Ovary (tissue), 9 donors: ENCODE data around the gene RAPGEF2. TPM values are rescaled to one million over a fixed set of nuclear protein-coding genes. Genes with fewer than 3 reads are reported as not detected.

Experiments used
- DNase-seq, 5 donors: peaks; one replicate each; pipeline ENCODE4 v3.0.0-alpha.2; 2019 to 2020
- H3K27ac ChIP-seq, 2 donors: fragments of 200-600 bp; one replicate each; pipeline versions ENCODE4 v1.5.1 to v1.8.0; 2019 to 2022
- H3K27me3 ChIP-seq: fragments of 200-600 bp; one replicate; pipeline ENCODE4 v1.8.0; 2022
- H3K36me3 ChIP-seq: fragments of 200-600 bp; sonication (generic); one replicate; pipeline ENCODE4 v1.5.1; 2019
- H3K4me1 ChIP-seq: one replicate; pipeline ENCODE4 v1.8.1; 2013; ENCODE audit warnings: mild to moderate bottlenecking, moderate library complexity; ENCODE audit not compliant: insufficient read depth
- H3K4me3 ChIP-seq: fragments of 200-600 bp; sonication (generic); one replicate; pipeline ENCODE4 v1.5.1; 2017
- H3K9me3 ChIP-seq, 2 donors: fragments of 200-600 bp in 1 of 2; sonication (generic) in 1 of 2; one replicate each; pipeline versions ENCODE4 v1.5.1 to v1.8.1; 2013 to 2019; ENCODE audit warnings: mild to moderate bottlenecking in 1 of 2, moderate library complexity in 1 of 2
- EP300 ChIP-seq: sonication (generic); formaldehyde crosslinking; IDR thresholded peaks from one replicate; pipeline ENCODE4 v1.6.1; 2017; ENCODE audit warnings: antibody characterized with exemption
- POLR2A ChIP-seq: fragments of 450-650 bp; IDR thresholded peaks from one replicate; pipeline ENCODE4 v1.6.1; 2017; ENCODE audit warnings: antibody characterized with exemption, mild to moderate bottlenecking, moderate library complexity
- WGBS, 3 donors: extraction: QIAGEN DNeasy Blood & Tissue Kit in 1 of 3; methylation state at CpG; one replicate each; pipeline versions ENCODE4 v1.1.5 to v1.1.7; 2013 to 2017; 5-methylcytosine and 5-hydroxymethylcytosine counted together
- intact Hi-C, 4 donors: fragments of 100-400 bp; cut with DNase I; formaldehyde crosslinking; loops; one replicate each; pipeline versions ENCODE4 v1.11.0 to v1.15.1; 2022 to 2023
- polyA plus RNA-seq, 2 donors: library from polyadenylated mRNA; stranded (reverse); fragments of 200-250 nt in 1 of 2; fragments of 350-450 nt in 1 of 2; fragmentation: Illumina TruSeq in 1 of 2; extraction: RNeasy Lipid Tissue Mini Kit (QIAGEN cat#74804) in 1 of 2; gene quantifications; one replicate each; pipeline ENCODE4 v1.2.3, GENCODE V29; 2013 to 2014
- total RNA-seq, 7 donors: library from RNA; depleted of rRNA in 2 of 7; stranded (reverse); fragments of >200 nt in 2 of 7; fragmentation: NEBNext Ultra II Directional in 3 of 7; extraction: Animal tissue kit (Norgen Biotek cat#: 25700) in 3 of 7; gene quantifications; one replicate each; pipeline versions ENCODE4 v1.1.0 to v1.2.4, GENCODE V29; 2016 to 2023
- TF ChIP-seq, protein P1 (sequence below), 3 donors: fragments of 450-650 bp in 2 of 3; fragments of 200-600 bp in 1 of 3; IDR thresholded peaks; one replicate each; pipeline versions ENCODE4 v1.5.1 to v1.8.0; 2016 to 2022; ENCODE audit warnings: antibody characterized with exemption in 3 of 3, mild to moderate bottlenecking in 1 of 3
- donor health status: DM: no; HTN: no; CAD: no; lungs with moderate emphysema.
- donor health status: DM: no; HTN: no; CAD: no.
- donor health status: Bipolar disorder and iron deficiency.
- donor health status: DM: yes; HTN: yes; CAD: no.
- donor health status: DM: no; HTN: no; CAD: no.
- donor health status: DM: yes; HTN: yes; CAD: no.

RAPGEF2 gene
- total and polyA plus RNA-seq, 9 donors = 11.5 to 46.5 (median 25.4) TPM

DNA sequence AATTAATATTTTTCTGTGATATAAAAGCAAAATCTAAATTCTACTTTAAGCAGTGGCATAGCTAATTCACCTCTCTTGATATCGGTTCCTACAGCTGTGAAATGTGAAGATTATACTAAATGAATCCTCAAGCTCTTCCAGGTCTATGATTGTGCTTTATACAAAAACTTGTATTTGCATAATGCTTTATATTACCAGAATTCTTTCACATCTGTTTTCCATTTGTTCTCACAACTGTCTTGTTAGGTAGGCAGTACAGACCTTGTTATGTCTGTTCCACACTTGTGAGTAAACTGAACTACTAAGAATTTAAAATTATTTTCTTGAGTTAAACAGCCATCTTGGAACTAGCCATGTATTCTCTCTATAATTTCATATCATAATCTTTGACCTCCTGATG is 184.9 kb downstream of the RAPGEF2 start:
- DNase-seq = no peak
- Histone ChIP-seq H3K9me3 (no peaks in the 10 kb centered on the region), H3K27me3 (no peaks in the 10 kb centered on the region), H3K27ac (no peak overlapping the region), H3K4me3 (no peak overlapping the region), H3K36me3 (no peaks in the 10 kb centered on the region), H3K4me1 (no peaks in the 10 kb centered on the region)
- no peak for TF ChIP-seq EP300
- TF ChIP-seq POLR2A = no peak
- TF ChIP-seq, protein P1, sequence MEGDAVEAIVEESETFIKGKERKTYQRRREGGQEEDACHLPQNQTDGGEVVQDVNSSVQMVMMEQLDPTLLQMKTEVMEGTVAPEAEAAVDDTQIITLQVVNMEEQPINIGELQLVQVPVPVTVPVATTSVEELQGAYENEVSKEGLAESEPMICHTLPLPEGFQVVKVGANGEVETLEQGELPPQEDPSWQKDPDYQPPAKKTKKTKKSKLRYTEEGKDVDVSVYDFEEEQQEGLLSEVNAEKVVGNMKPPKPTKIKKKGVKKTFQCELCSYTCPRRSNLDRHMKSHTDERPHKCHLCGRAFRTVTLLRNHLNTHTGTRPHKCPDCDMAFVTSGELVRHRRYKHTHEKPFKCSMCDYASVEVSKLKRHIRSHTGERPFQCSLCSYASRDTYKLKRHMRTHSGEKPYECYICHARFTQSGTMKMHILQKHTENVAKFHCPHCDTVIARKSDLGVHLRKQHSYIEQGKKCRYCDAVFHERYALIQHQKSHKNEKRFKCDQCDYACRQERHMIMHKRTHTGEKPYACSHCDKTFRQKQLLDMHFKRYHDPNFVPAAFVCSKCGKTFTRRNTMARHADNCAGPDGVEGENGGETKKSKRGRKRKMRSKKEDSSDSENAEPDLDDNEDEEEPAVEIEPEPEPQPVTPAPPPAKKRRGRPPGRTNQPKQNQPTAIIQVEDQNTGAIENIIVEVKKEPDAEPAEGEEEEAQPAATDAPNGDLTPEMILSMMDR (IDR thresholded peaks at IDR 0.05) = no peak
- 79 to 89% (median 85%) methylated on average over 1 of the region's 1 CpG for WGBS, 3 donors
- intact Hi-C loops = no loop called here

DNA sequence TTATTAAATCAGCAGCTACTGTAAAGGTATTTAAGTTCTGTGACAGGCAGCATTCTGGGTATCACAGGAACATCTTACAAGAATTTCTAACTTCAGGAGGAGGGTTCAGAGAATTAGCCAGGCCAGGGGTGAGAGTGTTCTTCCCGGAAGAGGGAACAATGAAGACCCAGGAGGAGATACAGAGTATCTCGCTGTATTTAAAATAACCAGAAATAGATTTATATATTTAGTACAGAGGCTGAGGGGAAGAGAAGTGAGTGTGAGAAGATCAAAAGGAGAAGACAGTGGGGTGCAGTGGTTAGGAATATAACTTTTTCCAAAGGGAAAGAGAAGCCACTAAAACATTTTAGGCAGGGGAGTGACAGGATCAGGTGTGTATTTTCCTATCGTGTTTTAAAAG is 186.8 kb downstream of the RAPGEF2 start:
- H3K27me3 ChIP-seq = no peaks in the 10 kb centered on the region
- TF ChIP-seq POLR2A (no peak), EP300 (no peak)
- TF ChIP-seq, protein P1 (IDR thresholded peaks at IDR 0.05) = no peak
- H3K4me3 ChIP-seq = no peak overlapping the region
- no peaks in the 10 kb centered on the region for H3K9me3 ChIP-seq
- H3K4me1 ChIP-seq = no peaks in the 10 kb centered on the region
- intact Hi-C loops = no loop called here
- no peak for DNase-seq
- no peak overlapping the region for H3K27ac ChIP-seq
- H3K36me3 ChIP-seq = no peaks in the 10 kb centered on the region
- WGBS, 3 donors = 88 to 91% (median 88%) methylated on average over 3 of the region's 3 CpGs

DNA sequence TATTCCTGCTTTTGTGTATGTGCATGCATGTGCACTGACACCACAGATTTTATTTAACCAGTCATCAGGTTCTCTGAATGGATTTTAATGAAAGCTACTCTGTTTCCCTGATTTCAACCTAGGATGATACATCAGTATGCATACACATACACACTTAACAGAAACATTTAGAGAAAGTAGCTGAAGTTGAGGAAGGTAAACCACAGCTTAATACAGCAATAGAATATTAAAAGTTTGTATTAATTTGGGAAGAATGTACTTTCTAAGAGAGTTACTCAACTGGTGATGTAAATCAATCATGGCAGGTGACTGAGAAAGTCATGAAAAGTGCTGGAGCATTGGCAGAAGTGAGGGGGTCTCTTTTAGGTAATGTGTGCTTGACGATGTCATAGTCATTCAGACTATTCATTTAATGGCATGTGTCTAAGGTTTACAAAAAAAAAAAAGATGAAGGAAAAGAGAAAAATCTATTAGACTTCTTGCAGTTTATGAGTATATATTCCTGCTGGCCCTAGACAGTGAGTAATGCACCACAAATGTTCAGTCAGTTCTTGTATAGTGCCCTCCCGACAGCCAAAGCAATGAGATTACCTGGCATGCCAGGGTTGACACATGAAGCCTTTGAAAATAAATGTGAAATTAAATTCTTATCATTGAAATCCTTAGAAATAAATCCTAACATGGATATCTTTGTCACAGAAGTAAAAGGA is 187.6 kb downstream of the RAPGEF2 start:
- Histone ChIP-seq H3K36me3 (no peaks in the 10 kb centered on the region), H3K9me3 (no peaks in the 10 kb centered on the region), H3K4me3 (no peak overlapping the region), H3K27me3 (no peaks in the 10 kb centered on the region), H3K27ac (no peak overlapping the region), H3K4me1 (no peaks in the 10 kb centered on the region)
- DNase-seq = no peak
- WGBS, 3 donors = 96 to 99% (median 97%) methylated on average over 2 of the region's 2 CpGs
- TF ChIP-seq, protein P1 (IDR thresholded peaks at IDR 0.05) = no peak
- no peak for TF ChIP-seq EP300
- TF ChIP-seq POLR2A = no peak
- intact Hi-C loops = no loop called here

DNA sequence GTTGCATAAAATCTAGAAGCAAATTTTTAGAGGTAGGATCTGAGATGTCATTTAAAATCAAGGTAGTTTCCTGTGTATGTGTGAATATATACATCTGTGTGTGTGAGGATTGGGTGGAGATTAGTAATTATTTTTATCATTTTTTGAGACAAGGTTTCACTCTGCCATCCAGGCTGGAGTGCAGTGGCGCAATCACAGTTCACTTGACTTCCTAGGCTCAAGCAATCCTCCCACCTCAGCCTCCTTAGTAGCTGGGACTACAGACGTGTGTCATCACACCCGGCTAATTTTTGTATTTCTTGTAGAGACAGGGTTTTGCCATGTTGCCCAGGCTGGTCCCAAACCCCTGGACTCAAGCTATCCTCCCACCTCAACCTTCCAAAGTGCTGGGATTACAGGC is 188.3 kb downstream of the RAPGEF2 start:
- intact Hi-C loops = no loop called here
- WGBS, 3 donors = 91 to 96% (median 94%) methylated on average over 3 of the region's 3 CpGs
- no peaks in the 10 kb centered on the region for H3K4me1 ChIP-seq
- H3K36me3 ChIP-seq = no peaks in the 10 kb centered on the region
- no peaks in the 10 kb centered on the region for H3K27me3 ChIP-seq
- no peaks in the 10 kb centered on the region for H3K9me3 ChIP-seq
- no peak overlapping the region for H3K27ac ChIP-seq
- TF ChIP-seq POLR2A = no peak
- TF ChIP-seq, protein P1 (IDR thresholded peaks at IDR 0.05) = no peak
- TF ChIP-seq EP300 = no peak
- H3K4me3 ChIP-seq = no peak overlapping the region
- DNase-seq = no peak
